Cardiac fibroblast (primary cell): ENCODE measurements around the gene TSNAX.

ENCODE experiments used
- DNase-seq, 2 donors: peaks; one replicate each; pipeline versions ENCODE4 v3.0.0 to v3.0.0-alpha.2; 2010; ENCODE audit warnings: low read depth in 2 of 2
- H3K4me3 ChIP-seq, 2 donors: replicated peaks in 1 of 2; 1 replicate in 1 of 2; 2 replicates in 1 of 2; pipeline ENCODE4 v1.5.1; 2011; ENCODE audit warnings: low read depth in 2 of 2, low read length in 2 of 2, mild to moderate bottlenecking in 2 of 2, moderate library complexity in 1 of 2
- TF ChIP-seq, protein P1 (sequence below): IDR thresholded peaks from one replicate; pipeline ENCODE4 v1.5.1; 2011; ENCODE audit warnings: low read depth, mild to moderate bottlenecking, low read length, inconsistent platforms

TSNAX gene

GRCh38 chr1:231527586-231528171 is 790 bp upstream of the TSNAX start:
- no peak for DNase-seq
- TF ChIP-seq, protein P1, sequence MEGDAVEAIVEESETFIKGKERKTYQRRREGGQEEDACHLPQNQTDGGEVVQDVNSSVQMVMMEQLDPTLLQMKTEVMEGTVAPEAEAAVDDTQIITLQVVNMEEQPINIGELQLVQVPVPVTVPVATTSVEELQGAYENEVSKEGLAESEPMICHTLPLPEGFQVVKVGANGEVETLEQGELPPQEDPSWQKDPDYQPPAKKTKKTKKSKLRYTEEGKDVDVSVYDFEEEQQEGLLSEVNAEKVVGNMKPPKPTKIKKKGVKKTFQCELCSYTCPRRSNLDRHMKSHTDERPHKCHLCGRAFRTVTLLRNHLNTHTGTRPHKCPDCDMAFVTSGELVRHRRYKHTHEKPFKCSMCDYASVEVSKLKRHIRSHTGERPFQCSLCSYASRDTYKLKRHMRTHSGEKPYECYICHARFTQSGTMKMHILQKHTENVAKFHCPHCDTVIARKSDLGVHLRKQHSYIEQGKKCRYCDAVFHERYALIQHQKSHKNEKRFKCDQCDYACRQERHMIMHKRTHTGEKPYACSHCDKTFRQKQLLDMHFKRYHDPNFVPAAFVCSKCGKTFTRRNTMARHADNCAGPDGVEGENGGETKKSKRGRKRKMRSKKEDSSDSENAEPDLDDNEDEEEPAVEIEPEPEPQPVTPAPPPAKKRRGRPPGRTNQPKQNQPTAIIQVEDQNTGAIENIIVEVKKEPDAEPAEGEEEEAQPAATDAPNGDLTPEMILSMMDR = no peak
- H3K4me3 ChIP-seq = peak overlapping the region; percentile 42 to 72

- TF ChIP-seq, protein P1 = no peak
- DNase-seq = no peak
Observed at GRCh38 chr1:231533240-231533639, 4.8 kb downstream of the TSNAX start.

GRCh38 chr1:231534703-231535159 is 6.3 kb downstream of the TSNAX start:
- no peak for DNase-seq
- H3K4me3 ChIP-seq = no peak overlapping the region
- TF ChIP-seq, protein P1 = no peak

More at GRCh38 chr1:231533240-231533639, 4.8 kb downstream of the TSNAX start:
- H3K4me3 ChIP-seq = no peak overlapping the region

DNA sequence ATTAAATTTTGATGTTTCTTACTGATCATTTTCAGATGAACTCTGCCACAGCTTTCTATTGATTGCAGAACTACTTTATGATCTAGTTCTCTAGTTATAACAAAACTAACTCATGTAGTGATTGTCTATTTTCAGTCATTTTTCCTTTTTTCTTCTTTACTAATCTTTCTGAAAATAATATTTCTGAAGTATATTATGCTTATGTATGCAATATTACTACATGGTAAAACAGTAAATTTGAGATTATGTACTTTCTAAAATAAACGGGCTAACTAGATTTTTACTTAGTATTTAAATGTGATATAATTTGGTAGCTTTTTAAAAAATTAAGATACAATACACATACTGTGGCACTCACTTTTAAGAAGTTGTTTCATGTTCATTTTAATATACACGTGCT is 7.6 kb downstream of the TSNAX start:
- no peak for DNase-seq
- H3K4me3 ChIP-seq = no peak overlapping the region
- TF ChIP-seq, protein P1 = no peak

- TF ChIP-seq, protein P1 = no peak
- DNase-seq = no peak
- no peak overlapping the region for H3K4me3 ChIP-seq
Observed at GRCh38 chr1:231540847-231541246, 12.4 kb downstream of the TSNAX start.

DNA sequence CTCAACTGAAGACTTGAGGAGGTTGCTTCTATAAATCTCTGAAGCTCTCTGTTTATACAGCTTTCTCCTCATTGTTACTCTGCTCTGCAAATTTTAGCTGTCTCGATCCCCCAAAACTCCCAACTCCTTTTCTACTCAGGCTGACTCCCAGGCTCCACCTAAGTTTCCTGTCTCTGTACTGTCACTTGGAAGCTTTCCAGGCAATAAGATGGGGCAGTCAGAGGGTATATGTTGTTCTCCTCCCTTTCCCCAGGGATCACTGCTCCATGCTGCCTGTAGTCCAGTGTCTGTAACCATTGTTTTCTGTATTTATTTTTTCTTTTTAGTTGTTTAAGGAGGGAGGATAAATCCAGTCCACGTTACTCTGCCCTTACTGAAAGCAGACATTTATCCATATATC is 13.4 kb downstream of the TSNAX start:
- H3K4me3 ChIP-seq = no peak overlapping the region
- peak; percentile 14 to 62 for DNase-seq
- TF ChIP-seq, protein P1 = no peak
